ENCODE results near the gene SYNGAP1.

DNA sequence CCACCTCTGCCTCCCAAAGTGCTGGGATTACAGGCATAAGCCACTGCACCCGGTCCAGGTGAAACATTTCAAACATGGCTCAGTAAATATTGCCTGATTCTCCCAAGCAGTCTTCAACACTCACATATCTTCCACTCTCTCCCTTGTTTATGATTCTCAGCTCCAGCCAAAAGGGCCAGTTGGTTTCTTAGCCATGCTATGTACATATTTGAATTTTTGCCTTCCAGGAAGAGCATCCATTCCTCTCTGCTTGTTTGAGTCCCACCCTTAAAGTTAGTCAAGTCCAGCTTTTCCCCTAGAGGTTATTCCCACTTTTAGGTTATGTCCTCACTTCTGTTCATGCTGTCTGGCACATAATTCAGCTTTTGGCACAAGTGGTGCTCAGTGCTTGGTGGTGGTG, 22.3 kb upstream of the SYNGAP1 start:
- TF ChIP-seq, protein P1, sequence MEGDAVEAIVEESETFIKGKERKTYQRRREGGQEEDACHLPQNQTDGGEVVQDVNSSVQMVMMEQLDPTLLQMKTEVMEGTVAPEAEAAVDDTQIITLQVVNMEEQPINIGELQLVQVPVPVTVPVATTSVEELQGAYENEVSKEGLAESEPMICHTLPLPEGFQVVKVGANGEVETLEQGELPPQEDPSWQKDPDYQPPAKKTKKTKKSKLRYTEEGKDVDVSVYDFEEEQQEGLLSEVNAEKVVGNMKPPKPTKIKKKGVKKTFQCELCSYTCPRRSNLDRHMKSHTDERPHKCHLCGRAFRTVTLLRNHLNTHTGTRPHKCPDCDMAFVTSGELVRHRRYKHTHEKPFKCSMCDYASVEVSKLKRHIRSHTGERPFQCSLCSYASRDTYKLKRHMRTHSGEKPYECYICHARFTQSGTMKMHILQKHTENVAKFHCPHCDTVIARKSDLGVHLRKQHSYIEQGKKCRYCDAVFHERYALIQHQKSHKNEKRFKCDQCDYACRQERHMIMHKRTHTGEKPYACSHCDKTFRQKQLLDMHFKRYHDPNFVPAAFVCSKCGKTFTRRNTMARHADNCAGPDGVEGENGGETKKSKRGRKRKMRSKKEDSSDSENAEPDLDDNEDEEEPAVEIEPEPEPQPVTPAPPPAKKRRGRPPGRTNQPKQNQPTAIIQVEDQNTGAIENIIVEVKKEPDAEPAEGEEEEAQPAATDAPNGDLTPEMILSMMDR (IDR thresholded peaks at IDR 0.05): no peak
- TF ChIP-seq POLR2A (IDR thresholded peaks at IDR 0.05): no peak

Measured in breast epithelium (tissue), 3 donors.